ENCODE measurements around the gene TLCD3A.
"Not testable (repeated sequence)": the region's sequence is repeated elsewhere in the genome, so short reads cannot be mapped to it uniquely, and the experiment has no call there.

Gene TLCD3A

DNA sequence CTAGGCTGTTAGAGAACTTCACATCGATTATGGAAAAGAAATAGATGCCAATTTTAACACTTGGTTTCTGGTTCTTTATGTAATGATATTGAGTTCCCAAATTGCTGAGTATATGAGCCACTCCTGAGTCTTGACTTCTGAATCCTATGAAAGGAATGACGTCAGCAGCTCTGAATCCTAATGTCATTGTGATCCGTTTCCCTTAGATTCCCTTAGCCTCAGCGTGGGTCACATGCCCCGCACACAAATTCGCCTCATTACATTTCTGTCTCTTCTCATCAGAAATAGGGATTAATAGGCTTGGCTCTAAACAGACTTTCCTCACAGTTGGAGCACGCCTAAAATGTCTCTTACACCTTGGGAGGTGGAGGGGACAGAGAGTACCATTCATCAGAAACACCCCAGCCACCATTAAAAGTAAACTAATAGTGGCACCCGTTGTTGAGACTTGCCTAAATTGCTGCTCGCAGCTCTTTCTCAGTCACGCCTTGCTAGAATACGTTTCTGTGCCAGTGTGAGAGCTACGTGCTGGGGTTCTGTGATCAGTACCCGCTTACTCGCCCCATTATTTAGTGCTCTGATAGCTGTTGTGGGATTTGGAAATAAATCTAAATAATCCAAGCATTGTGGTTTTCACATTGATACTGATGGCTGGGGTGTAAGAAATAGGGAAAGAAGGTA is 56.9 kb downstream of the TLCD3A start:
- DNase-seq (ENCODE audit: low read depth): no peak

DNA sequence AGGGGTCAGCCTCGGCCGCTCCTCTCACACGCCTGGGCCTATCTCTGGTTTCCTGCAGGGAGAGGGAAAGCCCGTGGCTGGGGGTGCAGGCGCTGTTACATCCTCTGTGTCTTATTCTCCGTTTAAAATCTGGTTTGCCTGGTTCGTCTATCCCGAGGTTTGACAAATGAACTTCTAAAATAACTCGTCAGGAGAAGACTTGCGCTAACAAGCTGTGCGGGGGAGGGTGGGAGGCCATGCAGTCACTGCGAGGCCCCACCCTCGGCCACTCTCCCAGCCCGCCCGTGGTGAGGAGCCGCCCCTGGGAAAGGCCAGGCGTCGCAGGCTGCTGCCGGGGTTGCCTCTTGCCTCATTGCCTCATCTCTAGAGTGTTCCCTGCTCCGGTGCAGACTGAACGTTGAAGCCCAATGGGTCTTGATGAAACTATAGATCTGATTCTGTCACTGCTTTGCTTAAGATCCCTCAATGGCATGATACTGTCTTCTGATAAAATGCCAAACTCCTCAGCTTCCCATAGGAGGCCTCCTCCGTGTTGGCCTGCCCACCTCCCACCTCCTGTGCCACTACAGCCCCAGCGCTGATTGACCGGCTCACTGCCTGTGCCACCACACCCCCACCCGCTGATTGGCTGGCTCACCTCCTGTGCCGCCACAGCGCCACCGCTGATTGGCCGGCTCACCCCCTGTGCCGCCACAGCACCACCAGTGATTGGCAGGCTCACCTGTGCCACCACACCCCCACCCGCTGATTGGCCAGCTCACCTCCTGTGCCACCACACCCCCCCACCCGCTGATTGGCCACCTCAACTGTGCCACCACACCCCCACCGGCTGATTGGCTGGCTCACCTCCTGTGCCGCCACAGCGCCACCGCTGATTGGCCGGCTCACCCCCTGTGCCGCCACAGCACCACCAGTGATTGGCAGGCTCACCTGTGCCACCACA is 57.8 kb downstream of the TLCD3A start:
- DNase-seq (ENCODE audit: low read depth): not testable (repeated sequence)

DNA sequence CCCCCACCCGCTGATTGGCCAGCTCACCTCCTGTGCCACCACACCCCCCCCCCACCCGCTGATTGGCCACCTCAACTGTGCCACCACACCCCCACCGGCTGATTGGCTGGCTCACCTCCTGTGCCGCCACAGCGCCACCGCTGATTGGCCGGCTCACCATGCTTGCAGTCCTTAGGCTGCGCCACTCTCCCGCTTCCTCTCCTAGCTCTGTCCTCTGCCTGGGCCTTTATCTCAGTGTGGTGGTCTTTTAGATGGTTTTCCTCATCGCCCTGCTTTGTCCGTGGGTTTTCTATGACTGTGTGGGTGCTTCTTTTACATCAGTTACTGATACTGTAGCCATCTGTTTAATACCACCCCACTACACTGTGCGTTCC is 58.5 kb downstream of the TLCD3A start:
- DNase-seq (ENCODE audit: low read depth): not testable (repeated sequence)

DNA sequence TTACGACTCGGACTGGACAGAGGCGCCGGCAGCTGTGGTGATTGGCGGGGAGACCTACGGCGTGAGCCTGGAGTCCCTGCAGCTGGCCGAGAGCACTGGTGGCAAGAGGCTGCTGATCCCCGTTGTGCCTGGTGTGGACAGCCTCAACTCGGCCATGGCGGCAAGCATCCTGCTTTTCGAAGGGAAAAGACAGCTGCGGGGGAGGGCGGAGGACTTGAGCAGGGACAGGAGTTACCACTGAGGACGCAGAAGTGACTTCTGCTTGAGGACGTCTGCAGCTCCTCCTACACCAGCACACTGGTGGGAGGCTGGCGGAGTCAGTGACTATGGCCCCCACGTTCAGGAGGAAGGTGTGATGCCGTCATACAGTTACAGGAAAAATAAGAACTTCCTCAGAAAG is 59.4 kb downstream of the TLCD3A start:
- no peak for DNase-seq (ENCODE audit: low read depth)

DNA sequence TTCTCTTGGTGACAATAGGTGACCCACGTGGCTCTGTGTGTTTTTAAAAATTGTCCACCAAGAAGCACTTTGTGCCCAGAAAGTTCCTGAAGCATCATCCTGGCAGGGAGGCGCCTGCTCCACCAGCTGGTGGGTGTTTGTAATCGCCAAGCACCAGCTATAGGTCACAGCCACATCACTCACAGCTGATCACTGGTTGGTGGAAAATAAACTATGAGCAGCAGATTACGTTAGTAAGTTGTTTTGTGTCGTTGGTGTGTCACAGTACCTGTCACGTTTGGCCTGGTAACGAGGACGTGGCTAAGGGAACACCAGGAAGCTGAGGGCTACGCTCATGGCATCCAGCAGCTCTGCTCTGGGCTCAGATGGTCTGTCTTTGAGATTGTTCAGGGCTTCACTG is 59.9 kb downstream of the TLCD3A start:
- no peak for DNase-seq (ENCODE audit: low read depth)

All from stromal cell of bone marrow (primary cell).